ACC112 (cell line): ENCODE measurements around the gene NUP210L.

ENCODE experiments used
- H2AFZ ChIP-seq: fragments of 200-600 bp; sonication (generic); one replicate; pipeline ENCODE4 v1.6.0; 2017; ENCODE audit warnings: antibody characterized with exemption, low read length; ENCODE audit not compliant: unreplicated experiment
- H3K27ac ChIP-seq: fragments of 200-600 bp; sonication (generic); 2 replicates; pipeline ENCODE4 v1.5.1; 2014; ENCODE audit warnings: low read depth, mild to moderate bottlenecking, antibody characterized with exemption, low read length, moderate library complexity
- H3K27me3 ChIP-seq: fragments of 200-600 bp; sonication (generic); 2 replicates; pipeline ENCODE4 v1.6.1; 2014; ENCODE audit warnings: mild to moderate bottlenecking, antibody characterized with exemption, low read length, moderate library complexity, mixed read lengths; ENCODE audit not compliant: insufficient read depth
- H3K36me3 ChIP-seq: fragments of 200-600 bp; sonication (generic); 2 replicates; pipeline ENCODE4 v1.6.1; 2016; ENCODE audit warnings: mild to moderate bottlenecking, antibody characterized with exemption, low read length, moderate library complexity, mixed read lengths; ENCODE audit not compliant: insufficient read depth
- H3K4me1 ChIP-seq: fragments of 200-600 bp; sonication (generic); one replicate; pipeline ENCODE4 v1.6.1; 2016; ENCODE audit warnings: low read length, mixed read lengths; ENCODE audit not compliant: insufficient read depth, unreplicated experiment, control insufficient read depth
- H3K4me3 ChIP-seq: fragments of 200-600 bp; sonication (generic); 2 replicates; pipeline ENCODE4 v1.5.1; 2014; ENCODE audit warnings: mild to moderate bottlenecking, low read depth, low read length
- H3K79me2 ChIP-seq: fragments of 200-600 bp; sonication (generic); one replicate; pipeline ENCODE4 v1.6.0; 2016; ENCODE audit warnings: low read length; ENCODE audit not compliant: control insufficient read depth, unreplicated experiment, insufficient read depth

Gene NUP210L

DNA sequence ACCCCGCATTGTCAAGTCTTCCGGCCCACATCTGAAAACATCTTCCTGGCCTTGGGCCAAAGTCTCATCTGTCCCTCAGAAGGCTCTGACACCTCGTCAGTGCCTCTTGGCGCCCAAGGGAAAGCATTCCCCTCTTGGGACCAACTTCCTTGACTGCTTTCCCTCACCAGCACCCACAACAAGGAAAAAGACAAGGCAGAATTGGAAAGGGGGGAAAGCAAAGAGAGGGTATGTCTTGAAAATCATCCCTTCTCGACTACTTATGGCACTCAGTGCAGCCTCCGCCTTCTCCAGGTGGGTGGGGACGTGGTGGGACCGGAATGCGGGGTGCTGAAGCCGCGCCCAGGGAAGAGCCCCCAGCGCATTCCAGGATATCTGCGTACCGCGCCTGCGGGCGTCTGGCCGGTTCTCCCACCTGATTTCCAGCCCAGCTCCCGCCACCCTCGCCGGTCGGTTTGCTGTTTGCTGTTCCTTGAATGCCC, 191.0 kb downstream of the NUP210L start:
- H3K4me3 ChIP-seq = peak overlapping the region; percentile 89
- peaks cover 25% of the 10 kb centered on the region for H3K4me1 ChIP-seq
- peak overlapping the region; percentile 16 for H2AFZ ChIP-seq
- no peaks in the 10 kb centered on the region for H3K36me3 ChIP-seq
- peaks cover 27% of the 10 kb centered on the region for H3K79me2 ChIP-seq
- no peaks in the 10 kb centered on the region for H3K27me3 ChIP-seq
- peak overlapping the region; percentile 86 for H3K27ac ChIP-seq

DNA sequence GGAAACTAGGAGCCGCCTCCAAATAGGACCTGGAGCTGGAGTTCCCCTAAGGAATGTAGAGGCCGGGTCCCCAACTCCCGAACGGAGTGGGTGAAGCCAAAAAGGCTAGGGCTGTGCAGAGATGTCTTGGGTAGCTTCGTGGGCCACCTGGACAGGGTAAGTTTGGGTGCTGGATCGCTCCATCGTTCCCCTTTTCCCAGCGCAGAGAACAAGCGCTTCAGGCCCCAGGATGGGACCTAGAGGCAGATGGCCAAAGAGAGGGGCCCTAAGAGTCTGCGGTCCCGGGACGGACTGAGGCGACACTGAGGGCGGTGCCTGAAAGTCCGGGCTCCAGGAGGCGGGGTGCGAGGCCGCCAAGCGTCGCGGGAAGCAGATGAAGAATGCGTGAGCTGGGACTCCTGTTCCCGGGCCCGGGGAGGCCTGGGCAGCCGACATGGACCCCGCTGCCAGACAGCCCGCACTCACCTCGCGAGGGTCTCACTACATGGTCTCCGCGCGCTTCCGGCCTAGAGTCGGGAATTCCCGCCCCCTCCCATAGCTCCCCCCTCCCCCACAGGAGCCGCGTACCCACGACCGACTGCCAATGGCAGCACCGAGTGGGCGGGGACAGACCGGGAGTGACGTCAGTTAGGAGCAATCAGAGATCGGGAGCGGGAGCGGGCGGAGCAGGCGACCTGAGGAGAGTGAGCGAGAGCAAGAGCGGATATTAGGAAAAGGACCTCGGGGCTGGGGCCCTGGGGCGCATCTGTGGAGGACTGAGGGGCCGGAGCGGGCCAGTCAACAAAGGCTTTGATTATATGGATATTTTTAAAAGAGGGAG, 191.6 kb downstream of the NUP210L start, which contains the start of gene SLC39A1:
Gene SLC39A1 (minus strand): TSS at position 508 of the 820 bp plus-strand sequence. CDS start 822 bp downstream, outside the sequence.
- peak within 1 kb of the TSS; percentile 48 for H2AFZ ChIP-seq
- H3K27me3 ChIP-seq = no peaks in the 10 kb centered on the region
- peak within 1 kb of the TSS; percentile 89 for H3K4me3 ChIP-seq
- peaks cover 27% of the 10 kb centered on the region for H3K79me2 ChIP-seq
- peak within 1 kb of the TSS; percentile 86 for H3K27ac ChIP-seq
- H3K36me3 ChIP-seq = no peaks in the 10 kb centered on the region
- peaks cover 21% of the 10 kb centered on the region for H3K4me1 ChIP-seq

DNA sequence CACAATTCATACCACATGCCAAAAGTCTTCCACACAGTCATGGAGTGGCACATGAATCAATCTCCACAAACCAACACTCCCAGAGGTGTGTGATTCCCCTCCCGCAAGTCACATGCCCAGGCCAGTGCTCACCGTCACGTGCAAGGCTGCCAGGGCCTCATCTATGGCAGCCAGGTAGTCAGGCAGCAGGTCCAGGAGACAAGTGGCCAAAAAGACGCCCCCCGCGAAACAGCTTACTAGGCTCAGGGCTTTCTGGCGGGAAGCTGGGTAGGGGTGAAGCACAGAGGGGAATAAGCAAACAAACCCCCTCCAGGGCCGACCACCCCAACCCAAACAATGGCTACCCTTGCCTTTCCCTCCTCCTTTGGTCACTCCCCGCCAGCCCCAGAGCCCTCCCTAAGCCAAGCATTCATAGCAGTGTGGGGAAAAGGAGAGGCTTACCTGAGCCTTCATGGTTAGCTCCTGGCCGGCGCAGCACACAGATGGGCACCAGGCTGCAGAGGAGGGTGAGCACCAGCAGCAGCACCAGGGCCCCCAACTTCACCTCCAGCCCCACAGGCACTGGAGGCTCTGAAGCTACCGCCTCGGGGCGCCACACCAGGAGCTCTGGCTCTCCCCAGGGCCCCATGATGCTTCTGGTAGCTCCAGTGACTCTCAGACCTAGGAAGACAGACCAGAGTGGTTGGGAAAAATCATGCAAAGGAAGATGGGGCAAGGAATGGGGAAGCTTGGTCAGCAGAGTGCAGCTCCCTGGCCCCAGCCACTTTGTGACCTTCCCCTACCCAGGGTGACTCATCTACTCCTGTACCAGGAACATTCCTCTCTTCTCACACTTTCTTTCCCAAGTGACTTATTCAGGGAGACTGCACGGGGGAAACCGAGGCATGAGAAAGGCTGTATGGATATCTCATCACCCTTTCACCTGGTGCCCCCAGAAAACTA, 192.5 kb downstream of the NUP210L start:
- H3K4me1 ChIP-seq = peaks cover 21% of the 10 kb centered on the region
- H3K27ac ChIP-seq = peak overlapping the region; percentile 86
- peak overlapping the region; percentile 89 for H3K4me3 ChIP-seq
- H3K36me3 ChIP-seq = no peaks in the 10 kb centered on the region
- no peaks in the 10 kb centered on the region for H3K27me3 ChIP-seq
- H3K79me2 ChIP-seq = peaks cover 36% of the 10 kb centered on the region
- peak overlapping the region; percentile 48 for H2AFZ ChIP-seq

DNA sequence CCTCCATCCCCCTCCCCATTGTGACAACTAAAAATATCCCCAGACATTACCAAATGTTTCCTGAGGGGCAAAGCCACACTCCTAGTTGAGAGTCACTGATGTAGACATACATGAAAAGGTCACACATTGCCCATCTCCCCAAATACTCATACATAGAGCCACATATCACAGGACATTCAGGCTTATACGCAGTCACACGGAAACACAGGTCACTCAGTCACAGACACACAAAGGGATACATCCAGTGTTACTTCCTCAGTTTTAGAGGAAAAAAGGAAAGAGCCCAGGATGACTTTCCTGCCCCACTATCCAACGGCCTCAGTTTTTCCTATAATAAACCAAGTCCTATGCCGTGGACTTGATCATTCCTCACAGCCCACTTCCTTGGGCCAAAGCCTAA, 193.5 kb downstream of the NUP210L start:
- Histone ChIP-seq H3K79me2 (peaks cover 46% of the 10 kb centered on the region), H2AFZ (no peak overlapping the region), H3K36me3 (no peaks in the 10 kb centered on the region), H3K27ac (no peak overlapping the region), H3K4me1 (peaks cover 28% of the 10 kb centered on the region), H3K4me3 (peak overlapping the region; percentile 89), H3K27me3 (no peaks in the 10 kb centered on the region)

DNA sequence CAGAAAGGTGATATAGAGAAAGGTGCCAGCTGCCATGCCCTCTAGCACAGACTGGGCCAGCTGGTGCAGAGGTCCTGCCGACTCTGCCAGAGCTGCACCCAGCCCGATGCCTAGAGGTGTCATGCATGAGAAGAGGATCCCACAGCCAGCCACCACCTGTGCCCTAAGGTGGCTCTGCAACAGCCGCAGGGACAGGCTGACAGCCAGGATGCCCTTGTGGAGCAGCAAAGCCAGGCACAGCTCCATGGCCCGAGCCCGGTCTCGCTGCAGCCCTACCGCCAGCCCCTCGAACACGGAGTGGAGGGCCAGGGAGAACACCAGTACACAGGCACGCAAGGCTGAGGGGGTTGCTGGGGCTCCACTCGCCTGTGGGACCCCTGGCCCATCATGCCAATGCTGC, 194.7 kb downstream of the NUP210L start:
- Histone ChIP-seq H3K79me2 (peaks cover 47% of the 10 kb centered on the region), H3K4me3 (no peak overlapping the region), H3K36me3 (no peaks in the 10 kb centered on the region), H2AFZ (no peak overlapping the region), H3K4me1 (peaks cover 27% of the 10 kb centered on the region), H3K27me3 (no peaks in the 10 kb centered on the region), H3K27ac (no peak overlapping the region)

DNA sequence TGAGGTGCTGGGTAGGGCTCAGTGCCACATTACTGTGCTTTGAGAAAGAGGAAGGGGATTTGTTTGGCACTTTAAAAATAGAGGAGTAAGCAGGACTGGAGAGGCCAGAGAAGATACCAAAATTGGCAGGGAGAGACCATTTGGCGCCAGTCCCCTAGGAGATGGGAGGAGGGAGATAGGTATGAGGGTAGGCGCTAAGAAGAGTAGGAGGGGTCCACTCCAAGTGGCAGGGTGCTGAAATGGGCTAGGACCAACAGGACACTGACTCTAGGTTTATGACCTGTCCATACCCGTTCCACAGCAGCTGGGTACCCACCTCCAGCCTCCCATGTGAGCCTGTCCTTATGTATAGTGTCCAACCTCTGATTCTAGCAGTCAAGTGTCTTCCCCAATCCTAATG, 195.4 kb downstream of the NUP210L start:
- Histone ChIP-seq H2AFZ (no peak overlapping the region), H3K27ac (no peak overlapping the region), H3K36me3 (no peaks in the 10 kb centered on the region), H3K4me3 (no peak overlapping the region), H3K79me2 (peaks cover 54% of the 10 kb centered on the region), H3K4me1 (peaks cover 27% of the 10 kb centered on the region), H3K27me3 (no peaks in the 10 kb centered on the region)

DNA sequence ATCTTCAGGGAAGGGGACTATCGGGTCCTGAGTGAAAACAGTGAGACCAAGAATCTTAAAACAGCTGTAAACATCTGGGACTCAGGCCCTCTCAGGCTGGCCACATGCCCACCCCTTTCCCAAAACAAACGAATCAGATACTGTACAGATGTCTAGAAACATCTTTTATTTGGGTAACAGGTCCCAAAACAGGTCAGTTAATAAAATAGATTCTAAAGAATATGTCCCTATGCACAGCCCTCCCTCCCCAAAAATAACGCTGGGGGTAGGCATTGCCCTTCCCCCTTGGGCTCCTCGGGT, 196.0 kb downstream of the NUP210L start:
- Histone ChIP-seq H3K27ac (no peak overlapping the region), H3K36me3 (no peaks in the 10 kb centered on the region), H2AFZ (no peak overlapping the region), H3K4me3 (peak overlapping the region; percentile 89; the same call in 1 of the 2 replicates), H3K4me1 (peaks cover 27% of the 10 kb centered on the region), H3K79me2 (peaks cover 59% of the 10 kb centered on the region), H3K27me3 (no peaks in the 10 kb centered on the region)

DNA sequence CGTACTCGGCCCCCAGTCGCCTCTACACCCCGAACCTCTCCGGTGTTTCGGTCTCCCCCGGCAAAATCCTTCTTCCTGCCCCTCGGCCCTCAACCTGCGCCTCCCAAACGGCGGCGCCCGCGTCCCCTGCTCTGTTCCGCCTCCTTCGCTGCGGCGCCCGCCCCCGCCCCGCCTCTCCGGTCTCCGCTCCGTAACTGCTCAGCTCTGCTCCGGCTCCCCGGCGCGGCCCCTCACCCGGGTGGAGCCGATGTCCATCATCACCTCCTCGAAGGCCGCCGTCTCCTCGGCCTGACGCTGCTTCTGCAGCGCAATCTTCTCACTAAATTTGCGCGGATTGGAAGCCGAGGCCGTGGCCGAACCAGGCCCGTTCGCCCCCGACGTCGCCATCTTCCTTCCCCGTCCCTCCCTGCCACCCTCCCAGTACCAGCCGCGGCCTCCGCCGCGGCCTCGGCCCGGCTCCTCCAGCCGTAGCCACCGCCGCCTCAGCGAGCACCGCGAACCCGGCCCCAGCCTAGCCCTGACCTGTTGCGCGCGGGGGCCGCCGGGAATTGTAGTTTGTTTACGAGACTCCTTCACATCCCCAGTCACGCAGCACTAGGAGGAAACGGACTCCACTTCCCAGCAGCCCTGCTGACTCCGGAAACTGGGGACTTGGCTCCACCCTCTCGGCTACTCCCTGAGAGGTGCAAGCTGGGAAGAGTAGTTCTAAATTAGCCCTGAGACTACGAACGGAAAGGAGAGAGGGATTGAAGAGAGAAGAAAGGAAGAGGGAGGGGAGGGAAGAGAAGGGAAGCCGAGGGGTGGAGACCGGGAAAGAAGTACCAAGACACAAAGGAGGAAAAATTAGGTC, 196.5 kb downstream of the NUP210L start, which contains the start of gene CRTC2:
Gene CRTC2 (minus strand): TSS at position 502 of the 850 bp plus-strand sequence. CDS start 115 bp downstream, at position 387.
- peaks cover 64% of the 10 kb centered on the region for H3K79me2 ChIP-seq
- H3K36me3 ChIP-seq = no peaks in the 10 kb centered on the region
- H3K27me3 ChIP-seq = no peaks in the 10 kb centered on the region
- H3K4me3 ChIP-seq = peak within 1 kb of the TSS; percentile 89
- peak within 1 kb of the TSS; percentile 69 for H3K27ac ChIP-seq
- peaks cover 27% of the 10 kb centered on the region for H3K4me1 ChIP-seq
- peak within 1 kb of the TSS; percentile 30 for H2AFZ ChIP-seq

DNA sequence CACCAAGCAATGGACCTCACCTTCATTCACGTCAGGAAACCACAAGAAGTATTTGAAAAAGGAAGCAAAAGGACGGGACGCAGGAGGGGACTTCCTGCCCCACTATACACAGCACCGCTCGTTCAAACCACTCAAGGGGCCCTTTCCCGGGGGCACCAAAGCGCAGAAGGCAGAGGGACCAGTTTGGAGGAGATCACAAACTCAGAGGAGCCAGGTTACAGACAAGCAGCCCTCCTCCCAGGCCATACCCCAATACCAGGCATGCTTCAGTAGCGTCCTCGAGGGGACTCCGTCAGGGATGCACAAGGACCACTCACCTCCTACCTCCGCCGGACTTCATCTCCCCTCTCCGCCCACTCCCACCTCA, 197.1 kb downstream of the NUP210L start:
- Histone ChIP-seq H3K27ac (peak overlapping the region; percentile 69; the same call in 1 of the 2 replicates), H3K4me3 (peak overlapping the region; percentile 89), H3K36me3 (no peaks in the 10 kb centered on the region), H3K27me3 (no peaks in the 10 kb centered on the region), H3K79me2 (peaks cover 60% of the 10 kb centered on the region), H2AFZ (peak overlapping the region; percentile 30), H3K4me1 (peaks cover 27% of the 10 kb centered on the region)
